ENCODE measurements around the gene LENG8.
A peak's percentile ranks its signal among the peaks of the same experiment; 100 is the strongest.

The LENG8 gene

GRCh38 chr19:54415901-54416673 is 32.9 kb upstream of the LENG8 start:
- Histone ChIP-seq H3K36me3 (ENCODE audit: control insufficient read depth, insufficient read depth, low read length) (no peaks in the 10 kb centered on the region; the same call in 1 of the 2 replicates), H3K27ac (ENCODE audit: low read depth, low read length) (no peak overlapping the region), H3K4me1 (ENCODE audit: control insufficient read depth, insufficient read depth, low read length) (peaks cover 33% of the 10 kb centered on the region), H3K9me3 (ENCODE audit: control insufficient read depth, insufficient read depth, low read depth, low read length) (peaks cover 12% of the 10 kb centered on the region; the same call in 1 of the 2 replicates), H3K9ac (ENCODE audit: low read length) (no peak overlapping the region), H3K4me3 (ENCODE audit: low read depth, low read length) (peak overlapping the region; percentile 58), H3K27me3 (ENCODE audit: control insufficient read depth, insufficient read depth, low read length) (peaks cover 68% of the 10 kb centered on the region)

DNA sequence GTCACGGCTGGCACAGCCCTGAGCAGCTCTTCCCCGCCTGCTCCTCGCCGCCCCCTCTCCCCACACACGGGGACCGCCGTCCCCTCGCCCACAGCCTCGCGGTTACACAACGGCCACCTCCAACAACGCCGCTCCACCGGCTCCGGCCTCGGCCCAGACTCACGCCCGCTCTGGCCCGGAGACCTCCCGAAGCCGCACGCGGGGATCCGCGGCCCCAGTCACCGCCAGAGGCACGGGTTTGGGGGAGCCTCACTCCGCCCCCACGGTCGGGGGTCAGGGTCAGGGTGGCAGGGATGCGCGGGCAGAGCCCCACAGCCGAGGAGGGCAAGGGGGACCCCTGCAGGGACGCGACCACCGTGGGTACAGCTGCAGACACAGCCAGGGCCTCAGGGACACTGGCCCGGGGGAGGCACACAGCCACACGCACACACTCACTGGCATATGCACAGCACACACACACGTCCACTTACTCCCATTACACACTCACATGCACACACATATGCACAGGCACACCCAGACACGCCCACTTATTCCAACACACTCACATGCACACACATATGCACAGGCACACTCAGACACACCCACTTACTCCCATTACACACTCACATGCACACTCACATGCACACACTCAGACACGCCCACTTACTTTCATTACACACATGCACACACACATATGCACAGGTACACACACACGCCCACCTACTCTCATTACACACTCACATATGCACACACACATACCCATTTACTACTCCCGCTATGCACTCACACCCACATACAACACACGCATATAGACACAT is 32.1 kb upstream of the LENG8 start:
- peaks cover 71% of the 10 kb centered on the region for H3K27me3 ChIP-seq (ENCODE audit: control insufficient read depth, insufficient read depth, low read length)
- peak overlapping the region; percentile 58 for H3K4me3 ChIP-seq (ENCODE audit: low read depth, low read length)
- H3K36me3 ChIP-seq (ENCODE audit: control insufficient read depth, insufficient read depth, low read length), result no peaks in the 10 kb centered on the region; the same call in 1 of the 2 replicates
- H3K9ac ChIP-seq (ENCODE audit: low read length), result peak overlapping the region; percentile 12
- H3K4me1 ChIP-seq (ENCODE audit: control insufficient read depth, insufficient read depth, low read length), result peaks cover 41% of the 10 kb centered on the region
- H3K27ac ChIP-seq (ENCODE audit: low read depth, low read length), result no peak overlapping the region
- peaks cover 12% of the 10 kb centered on the region; the same call in 1 of the 2 replicates for H3K9me3 ChIP-seq (ENCODE audit: control insufficient read depth, insufficient read depth, low read depth, low read length)

DNA sequence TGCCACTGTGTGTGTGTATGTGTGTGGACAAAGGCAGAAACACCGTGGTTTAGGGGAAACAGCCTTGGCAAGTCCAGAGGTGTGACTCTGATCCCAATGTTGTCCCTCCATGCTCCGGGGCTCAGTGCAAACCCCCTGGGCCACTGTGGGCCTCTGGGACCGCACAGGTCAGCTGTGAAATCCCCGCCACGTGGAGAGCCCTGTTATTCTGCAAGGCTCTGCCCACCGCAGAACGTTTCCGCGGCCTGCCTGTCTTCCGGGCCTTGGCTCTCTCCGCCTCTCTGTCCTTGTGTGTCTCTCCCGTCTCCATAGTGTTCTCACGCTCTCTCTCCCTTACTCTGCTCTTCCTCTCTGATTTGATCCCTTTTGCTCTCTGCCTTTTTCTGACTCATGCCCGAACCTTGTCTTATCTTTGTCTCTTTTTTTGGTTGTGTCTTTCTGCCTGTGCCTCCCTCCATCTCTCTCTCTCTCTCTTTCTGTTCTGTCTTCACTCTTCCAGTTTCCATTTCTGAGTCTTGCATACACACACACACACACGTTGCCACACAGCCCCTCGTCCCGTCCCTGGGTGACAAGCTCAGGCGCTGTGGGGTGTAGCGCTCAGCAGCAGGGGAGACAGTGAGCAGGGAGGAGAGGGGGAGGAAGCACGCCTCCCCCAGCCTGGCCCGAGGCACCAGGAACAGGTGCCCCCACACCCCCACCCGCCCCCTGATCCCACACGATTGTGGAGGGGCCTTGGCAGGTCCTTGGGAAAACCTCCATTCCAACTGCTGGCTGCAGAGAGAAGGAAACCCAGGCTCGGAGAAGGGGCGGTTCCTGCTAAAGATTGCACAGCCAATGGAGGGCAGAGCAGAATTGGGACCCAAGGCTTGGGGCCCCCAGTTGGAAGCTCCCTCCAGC is 30.7 kb upstream of the LENG8 start:
- H3K4me1 ChIP-seq (ENCODE audit: control insufficient read depth, insufficient read depth, low read length), result peaks cover 47% of the 10 kb centered on the region
- H3K4me3 ChIP-seq (ENCODE audit: low read depth, low read length), result no peak overlapping the region
- peaks cover 12% of the 10 kb centered on the region; the same call in 1 of the 2 replicates for H3K9me3 ChIP-seq (ENCODE audit: control insufficient read depth, insufficient read depth, low read depth, low read length)
- no peak overlapping the region for H3K27ac ChIP-seq (ENCODE audit: low read depth, low read length)
- no peaks in the 10 kb centered on the region; the same call in 1 of the 2 replicates for H3K36me3 ChIP-seq (ENCODE audit: control insufficient read depth, insufficient read depth, low read length)
- peak overlapping the region; percentile 10 for H3K9ac ChIP-seq (ENCODE audit: low read length)
- H3K27me3 ChIP-seq (ENCODE audit: control insufficient read depth, insufficient read depth, low read length), result peaks cover 70% of the 10 kb centered on the region

GRCh38 chr19:54418930-54419800 is 29.8 kb upstream of the LENG8 start:
- no peak overlapping the region for H3K4me3 ChIP-seq (ENCODE audit: low read depth, low read length)
- H3K27me3 ChIP-seq (ENCODE audit: control insufficient read depth, insufficient read depth, low read length), result peaks cover 63% of the 10 kb centered on the region
- peaks cover 47% of the 10 kb centered on the region for H3K4me1 ChIP-seq (ENCODE audit: control insufficient read depth, insufficient read depth, low read length)
- H3K9me3 ChIP-seq (ENCODE audit: control insufficient read depth, insufficient read depth, low read depth, low read length), result peaks cover 7% of the 10 kb centered on the region; the same call in 1 of the 2 replicates
- no peak overlapping the region for H3K9ac ChIP-seq (ENCODE audit: low read length)
- no peak overlapping the region for H3K27ac ChIP-seq (ENCODE audit: low read depth, low read length)
- no peaks in the 10 kb centered on the region; the same call in 1 of the 2 replicates for H3K36me3 ChIP-seq (ENCODE audit: control insufficient read depth, insufficient read depth, low read length)

GRCh38 chr19:54420068-54420382 is 29.0 kb upstream of the LENG8 start:
- Histone ChIP-seq H3K9me3 (ENCODE audit: control insufficient read depth, insufficient read depth, low read depth, low read length) (peaks cover under 1% of the 10 kb centered on the region; the same call in 1 of the 2 replicates), H3K36me3 (ENCODE audit: control insufficient read depth, insufficient read depth, low read length) (no peaks in the 10 kb centered on the region; the same call in 1 of the 2 replicates), H3K4me1 (ENCODE audit: control insufficient read depth, insufficient read depth, low read length) (peaks cover 47% of the 10 kb centered on the region), H3K4me3 (ENCODE audit: low read depth, low read length) (peak overlapping the region; percentile 62), H3K27me3 (ENCODE audit: control insufficient read depth, insufficient read depth, low read length) (peaks cover 63% of the 10 kb centered on the region), H3K27ac (ENCODE audit: low read depth, low read length) (peak overlapping the region; percentile 35; the same call in 1 of the 2 replicates), H3K9ac (ENCODE audit: low read length) (peak overlapping the region; percentile 67)

- H3K9ac ChIP-seq (ENCODE audit: low read length), result peak overlapping the region; percentile 85
- H3K27ac ChIP-seq (ENCODE audit: low read depth, low read length), result peak overlapping the region; percentile 52; the same call in 1 of the 2 replicates
- peak overlapping the region; percentile 62 for H3K4me3 ChIP-seq (ENCODE audit: low read depth, low read length)
- H3K36me3 ChIP-seq (ENCODE audit: control insufficient read depth, insufficient read depth, low read length), result no peaks in the 10 kb centered on the region; the same call in 1 of the 2 replicates
- peaks cover 64% of the 10 kb centered on the region for H3K27me3 ChIP-seq (ENCODE audit: control insufficient read depth, insufficient read depth, low read length)
- H3K4me1 ChIP-seq (ENCODE audit: control insufficient read depth, insufficient read depth, low read length), result peaks cover 47% of the 10 kb centered on the region
- no peaks in the 10 kb centered on the region for H3K9me3 ChIP-seq (ENCODE audit: control insufficient read depth, insufficient read depth, low read depth, low read length)
Observed at GRCh38 chr19:54420383-54421168, 28.4 kb upstream of the LENG8 start.

DNA sequence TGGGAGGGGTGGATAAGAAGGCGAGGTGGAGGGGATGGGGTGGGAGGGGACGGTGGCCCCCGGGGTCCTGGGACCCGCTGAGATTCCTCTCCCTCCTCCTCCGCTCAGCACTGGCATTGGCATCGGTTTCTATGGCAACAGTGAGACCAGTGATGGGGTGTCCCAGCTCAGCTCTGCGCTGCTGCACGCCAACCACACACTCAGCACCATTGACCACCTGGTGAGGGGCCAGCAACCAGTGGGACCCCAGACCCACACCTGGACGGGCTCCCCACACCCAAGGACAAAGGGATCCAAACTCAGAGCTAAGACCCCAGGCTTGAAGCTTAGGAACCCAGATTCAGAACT is 27.9 kb upstream of the LENG8 start:
- Histone ChIP-seq H3K4me1 (ENCODE audit: control insufficient read depth, insufficient read depth, low read length) (peaks cover 44% of the 10 kb centered on the region), H3K27me3 (ENCODE audit: control insufficient read depth, insufficient read depth, low read length) (peaks cover 63% of the 10 kb centered on the region), H3K9me3 (ENCODE audit: control insufficient read depth, insufficient read depth, low read depth, low read length) (no peaks in the 10 kb centered on the region), H3K27ac (ENCODE audit: low read depth, low read length) (no peak overlapping the region), H3K36me3 (ENCODE audit: control insufficient read depth, insufficient read depth, low read length) (no peaks in the 10 kb centered on the region; the same call in 1 of the 2 replicates), H3K4me3 (ENCODE audit: low read depth, low read length) (peak overlapping the region; percentile 62; the same call in 1 of the 2 replicates), H3K9ac (ENCODE audit: low read length) (peak overlapping the region; percentile 13)

DNA sequence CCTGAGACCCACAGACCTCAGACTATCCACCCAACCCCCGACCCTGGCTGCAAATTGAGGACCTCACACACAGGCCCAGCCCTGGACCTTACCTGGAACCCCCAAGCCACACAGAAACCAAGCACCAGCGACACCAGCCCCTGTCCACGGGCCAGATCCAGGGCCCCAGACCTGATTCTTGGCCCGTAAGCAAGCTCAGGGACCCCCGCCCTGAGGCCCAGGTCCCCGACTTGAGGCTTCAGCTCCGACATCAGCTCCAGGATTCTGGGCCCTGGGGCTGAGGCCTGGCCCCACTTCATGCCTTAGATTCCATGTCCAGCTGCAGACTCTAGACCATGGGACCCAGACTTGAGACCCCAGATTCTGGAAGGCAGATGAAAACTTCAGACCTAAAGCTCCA is 27.5 kb upstream of the LENG8 start:
- H3K27me3 ChIP-seq (ENCODE audit: control insufficient read depth, insufficient read depth, low read length), result peaks cover 63% of the 10 kb centered on the region
- peak overlapping the region; percentile 13 for H3K9ac ChIP-seq (ENCODE audit: low read length)
- peaks cover 47% of the 10 kb centered on the region for H3K4me1 ChIP-seq (ENCODE audit: control insufficient read depth, insufficient read depth, low read length)

DNA sequence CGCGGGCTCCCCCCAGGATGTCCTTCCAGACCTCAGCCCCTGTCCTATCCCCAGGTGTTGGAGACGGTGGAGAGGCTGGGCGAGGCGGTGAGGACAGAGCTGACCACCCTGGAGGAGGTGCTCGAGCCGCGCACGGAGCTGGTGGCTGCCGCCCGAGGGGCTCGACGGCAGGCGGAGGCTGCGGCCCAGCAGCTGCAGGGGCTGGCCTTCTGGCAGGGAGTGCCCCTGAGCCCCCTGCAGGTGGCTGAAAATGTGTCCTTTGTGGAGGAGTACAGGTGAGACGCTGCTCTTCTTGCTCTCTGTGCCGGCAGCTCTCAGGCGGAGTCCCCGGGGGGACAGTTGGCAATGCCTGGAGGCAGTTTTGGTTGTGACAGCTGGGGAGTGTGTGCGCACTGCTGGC is 26.9 kb upstream of the LENG8 start:
- no peaks in the 10 kb centered on the region; the same call in 1 of the 2 replicates for H3K36me3 ChIP-seq (ENCODE audit: control insufficient read depth, insufficient read depth, low read length)
- no peak overlapping the region for H3K9ac ChIP-seq (ENCODE audit: low read length)
- no peak overlapping the region for H3K4me3 ChIP-seq (ENCODE audit: low read depth, low read length)
- no peaks in the 10 kb centered on the region for H3K9me3 ChIP-seq (ENCODE audit: control insufficient read depth, insufficient read depth, low read depth, low read length)
- no peak overlapping the region for H3K27ac ChIP-seq (ENCODE audit: low read depth, low read length)
- peaks cover 49% of the 10 kb centered on the region for H3K4me1 ChIP-seq (ENCODE audit: control insufficient read depth, insufficient read depth, low read length)
- H3K27me3 ChIP-seq (ENCODE audit: control insufficient read depth, insufficient read depth, low read length), result peaks cover 60% of the 10 kb centered on the region

More for the DNA sequence above, 27.5 kb upstream of the LENG8 start:
- Histone ChIP-seq H3K4me3 (ENCODE audit: low read depth, low read length) (0 out of 2 replicates have a peak overlapping the region, but pooled peaks have one; percentile 62), H3K9me3 (ENCODE audit: control insufficient read depth, insufficient read depth, low read depth, low read length) (no peaks in the 10 kb centered on the region), H3K36me3 (ENCODE audit: control insufficient read depth, insufficient read depth, low read length) (no peaks in the 10 kb centered on the region; the same call in 1 of the 2 replicates), H3K27ac (ENCODE audit: low read depth, low read length) (no peak overlapping the region)

Measured in HUES6 (cell line).